Measurements from ENCODE around the gene KLHL29. TPM values are rescaled to one million over a fixed set of nuclear protein-coding genes. Genes with fewer than 3 reads are reported as not detected.

The KLHL29 gene
- total RNA-seq, 6 experiments from 2014 or later = 1.2 to 10.2 (median 6.4) TPM

GRCh38 chr2:23625726-23626125 lies 240.7 kb downstream of the KLHL29 start:
- H3K27me3 ChIP-seq = no peaks in the 10 kb centered on the region
- no peaks in the 10 kb centered on the region for H3K9me3 ChIP-seq
- H3K27ac ChIP-seq = no peak overlapping the region
- ATAC-seq = no peak
- peak in 1 of 3 donors; percentile 18 for DNase-seq
- intact Hi-C loops (cut with DNase I) = no loop called here
- TF ChIP-seq, protein P1, sequence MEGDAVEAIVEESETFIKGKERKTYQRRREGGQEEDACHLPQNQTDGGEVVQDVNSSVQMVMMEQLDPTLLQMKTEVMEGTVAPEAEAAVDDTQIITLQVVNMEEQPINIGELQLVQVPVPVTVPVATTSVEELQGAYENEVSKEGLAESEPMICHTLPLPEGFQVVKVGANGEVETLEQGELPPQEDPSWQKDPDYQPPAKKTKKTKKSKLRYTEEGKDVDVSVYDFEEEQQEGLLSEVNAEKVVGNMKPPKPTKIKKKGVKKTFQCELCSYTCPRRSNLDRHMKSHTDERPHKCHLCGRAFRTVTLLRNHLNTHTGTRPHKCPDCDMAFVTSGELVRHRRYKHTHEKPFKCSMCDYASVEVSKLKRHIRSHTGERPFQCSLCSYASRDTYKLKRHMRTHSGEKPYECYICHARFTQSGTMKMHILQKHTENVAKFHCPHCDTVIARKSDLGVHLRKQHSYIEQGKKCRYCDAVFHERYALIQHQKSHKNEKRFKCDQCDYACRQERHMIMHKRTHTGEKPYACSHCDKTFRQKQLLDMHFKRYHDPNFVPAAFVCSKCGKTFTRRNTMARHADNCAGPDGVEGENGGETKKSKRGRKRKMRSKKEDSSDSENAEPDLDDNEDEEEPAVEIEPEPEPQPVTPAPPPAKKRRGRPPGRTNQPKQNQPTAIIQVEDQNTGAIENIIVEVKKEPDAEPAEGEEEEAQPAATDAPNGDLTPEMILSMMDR (IDR thresholded peaks at IDR 0.05) = no peak
- no peak for TF ChIP-seq POLR2A (IDR thresholded peaks at IDR 0.05)
- 73% methylated on average over 2 of the region's 4 CpGs for WGBS (ENCODE audit: insufficient coverage, low coverage, low lambda C conversion rate, missing lambda C conversion rate)
- no peaks in the 10 kb centered on the region for H3K4me1 ChIP-seq
- no peak overlapping the region for H3K4me3 ChIP-seq
- no peaks in the 10 kb centered on the region for H3K36me3 ChIP-seq

GRCh38 chr2:23626701-23627230 lies 241.8 kb downstream of the KLHL29 start:
- no peaks in the 10 kb centered on the region for H3K9me3 ChIP-seq
- H3K4me3 ChIP-seq = no peak overlapping the region
- ATAC-seq = no peak
- WGBS (ENCODE audit: insufficient coverage, low coverage, low lambda C conversion rate, missing lambda C conversion rate) = no CpG with 5 or more reads among the region's 17 CpGs
- TF ChIP-seq, protein P1 (IDR thresholded peaks at IDR 0.05) = no peak
- TF ChIP-seq POLR2A (IDR thresholded peaks at IDR 0.05) = no peak
- peak in 1 of 3 donors; percentile 44 for DNase-seq
- no peak overlapping the region for H3K27ac ChIP-seq
- intact Hi-C loops (cut with DNase I) = no loop called here
- no peaks in the 10 kb centered on the region for H3K36me3 ChIP-seq
- no peaks in the 10 kb centered on the region for H3K4me1 ChIP-seq
- H3K27me3 ChIP-seq = no peaks in the 10 kb centered on the region

DNA sequence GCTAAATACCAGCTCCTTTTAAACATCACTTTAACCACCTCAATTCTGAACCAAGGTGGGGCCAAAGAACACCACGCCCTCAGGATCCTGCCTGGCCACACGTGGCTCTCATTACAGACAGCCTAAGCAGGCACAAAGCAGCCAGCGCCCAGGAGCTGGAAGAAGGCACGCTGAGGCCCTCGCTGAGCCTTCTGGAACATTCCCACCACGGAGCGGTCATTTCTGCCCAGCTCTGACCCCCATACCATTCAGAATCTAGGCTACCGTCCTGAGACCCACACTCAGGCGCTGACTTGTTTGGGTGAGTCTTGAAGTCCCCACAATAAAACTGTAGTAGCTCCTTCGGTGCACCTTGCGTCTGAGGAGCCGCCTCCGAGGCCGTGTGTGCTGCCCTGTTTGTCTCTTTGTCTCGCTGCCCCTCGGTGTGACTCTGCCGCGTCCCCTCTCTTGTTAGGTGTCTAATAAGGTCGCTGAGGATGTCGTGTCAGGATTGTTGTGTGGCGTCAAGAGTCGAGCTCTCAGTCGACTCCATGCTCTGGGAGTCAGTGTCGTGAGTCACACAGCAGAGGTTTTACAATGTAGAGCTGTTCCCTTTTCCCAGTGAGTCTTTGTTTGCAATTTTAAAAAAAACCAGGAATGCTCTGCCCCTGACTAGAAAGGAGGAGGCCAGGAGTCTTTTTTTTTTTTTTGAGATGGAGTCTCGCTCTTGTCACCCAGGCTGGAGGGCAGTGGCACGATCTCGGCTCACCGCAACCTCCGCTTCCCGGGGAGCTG lies 242.4 kb downstream of the KLHL29 start:
- Histone ChIP-seq H3K4me3 (no peak overlapping the region), H3K4me1 (no peaks in the 10 kb centered on the region), H3K36me3 (no peaks in the 10 kb centered on the region), H3K9me3 (no peaks in the 10 kb centered on the region), H3K27me3 (no peaks in the 10 kb centered on the region), H3K27ac (no peak overlapping the region)
- peak in 1 of 3 donors; percentile 34 for DNase-seq
- 82% methylated on average over 22 of the region's 30 CpGs for WGBS (ENCODE audit: insufficient coverage, low coverage, low lambda C conversion rate, missing lambda C conversion rate)
- no peak for ATAC-seq
- intact Hi-C loops (cut with DNase I) = no loop called here
- TF ChIP-seq, protein P1 (IDR thresholded peaks at IDR 0.05) = no peak
- TF ChIP-seq POLR2A (IDR thresholded peaks at IDR 0.05) = no peak

GRCh38 chr2:23628926-23629771 lies 244.2 kb downstream of the KLHL29 start:
- no peak for DNase-seq
- Histone ChIP-seq H3K27me3 (no peaks in the 10 kb centered on the region), H3K9me3 (no peaks in the 10 kb centered on the region), H3K4me1 (no peaks in the 10 kb centered on the region), H3K36me3 (no peaks in the 10 kb centered on the region), H3K27ac (no peak overlapping the region), H3K4me3 (no peak overlapping the region)
- intact Hi-C loops (cut with DNase I) = no loop called here
- no peak for TF ChIP-seq POLR2A (IDR thresholded peaks at IDR 0.05)
- TF ChIP-seq, protein P1 (IDR thresholded peaks at IDR 0.05) = no peak
- WGBS (ENCODE audit: insufficient coverage, low coverage, low lambda C conversion rate, missing lambda C conversion rate) = 74% methylated on average over 11 of the region's 28 CpGs
- ATAC-seq = no peak
